Measurements from ENCODE around the gene PARD3B.

PARD3B gene

GRCh38 chr2:204681412-204681811 is 136.1 kb downstream of the PARD3B start:
- DNase-seq (no peak), ATAC-seq (no peak)
- no peak overlapping the region for H3K27ac Mint-ChIP-seq
- no peak overlapping the region for H3K4me3 Mint-ChIP-seq
- H3K4me1 Mint-ChIP-seq: no peaks in the 10 kb centered on the region
- no peaks in the 10 kb centered on the region for H3K9me3 Mint-ChIP-seq
- H3K27me3 Mint-ChIP-seq: no peaks in the 10 kb centered on the region

- Mint-ChIP-seq H3K27ac (no peak overlapping the region), H3K4me3 (no peak overlapping the region), H3K9me3 (no peaks in the 10 kb centered on the region), H3K4me1 (no peaks in the 10 kb centered on the region), H3K27me3 (no peaks in the 10 kb centered on the region)
- no peak for DNase-seq
- no peak for ATAC-seq
Measured at GRCh38 chr2:204683384-204683783, 138.1 kb downstream of the PARD3B start.

GRCh38 chr2:204686406-204686805 is 141.1 kb downstream of the PARD3B start:
- Mint-ChIP-seq H3K9me3 (no peaks in the 10 kb centered on the region), H3K4me1 (no peaks in the 10 kb centered on the region), H3K27ac (no peak overlapping the region), H3K27me3 (no peaks in the 10 kb centered on the region), H3K4me3 (no peak overlapping the region)
- ATAC-seq (no peak), DNase-seq (no peak)

GRCh38 chr2:204687776-204688175 is 142.5 kb downstream of the PARD3B start:
- Mint-ChIP-seq H3K27me3 (no peaks in the 10 kb centered on the region), H3K27ac (no peak overlapping the region), H3K4me3 (no peak overlapping the region), H3K4me1 (no peaks in the 10 kb centered on the region), H3K9me3 (no peaks in the 10 kb centered on the region)
- ATAC-seq: no peak
- no peak for DNase-seq

GRCh38 chr2:204691911-204692510 is 146.7 kb downstream of the PARD3B start:
- DNase-seq: peak; percentile 7 to 38
- peak; percentile 69 for ATAC-seq
- Mint-ChIP-seq H3K27me3 (no peaks in the 10 kb centered on the region), H3K27ac (no peak overlapping the region), H3K4me1 (no peaks in the 10 kb centered on the region), H3K4me3 (no peak overlapping the region), H3K9me3 (no peaks in the 10 kb centered on the region)

- Mint-ChIP-seq H3K9me3 (no peaks in the 10 kb centered on the region), H3K27me3 (no peaks in the 10 kb centered on the region), H3K4me3 (no peak overlapping the region), H3K4me1 (no peaks in the 10 kb centered on the region), H3K27ac (peak overlapping the region in 1 of 2 donors; percentile 15)
- ATAC-seq: no peak
- no peak for DNase-seq
Measured at GRCh38 chr2:204692790-204693189, 147.5 kb downstream of the PARD3B start.

GRCh38 chr2:204693262-204693661 is 148.0 kb downstream of the PARD3B start:
- no peak overlapping the region for H3K27ac Mint-ChIP-seq
- no peaks in the 10 kb centered on the region for H3K27me3 Mint-ChIP-seq
- no peaks in the 10 kb centered on the region for H3K9me3 Mint-ChIP-seq
- H3K4me1 Mint-ChIP-seq: no peaks in the 10 kb centered on the region
- ATAC-seq (no peak), DNase-seq (no peak)
- H3K4me3 Mint-ChIP-seq: no peak overlapping the region

- ATAC-seq (no peak), DNase-seq (no peak)
- no peak overlapping the region for H3K27ac Mint-ChIP-seq
- no peaks in the 10 kb centered on the region for H3K27me3 Mint-ChIP-seq
- no peak overlapping the region for H3K4me3 Mint-ChIP-seq
- H3K9me3 Mint-ChIP-seq: no peaks in the 10 kb centered on the region
- H3K4me1 Mint-ChIP-seq: no peaks in the 10 kb centered on the region
Measured at GRCh38 chr2:204695506-204695905, 150.2 kb downstream of the PARD3B start.

- H3K4me3 Mint-ChIP-seq: no peak overlapping the region
- no peak overlapping the region for H3K27ac Mint-ChIP-seq
- ATAC-seq: no peak
- DNase-seq: no peak
- H3K27me3 Mint-ChIP-seq: no peaks in the 10 kb centered on the region
- H3K9me3 Mint-ChIP-seq: no peaks in the 10 kb centered on the region
- H3K4me1 Mint-ChIP-seq: no peaks in the 10 kb centered on the region
Measured at GRCh38 chr2:204696124-204696523, 150.8 kb downstream of the PARD3B start.

- Mint-ChIP-seq H3K4me3 (no peak overlapping the region), H3K27me3 (no peaks in the 10 kb centered on the region), H3K27ac (peak overlapping the region in 1 of 2 donors; percentile 83), H3K9me3 (no peaks in the 10 kb centered on the region), H3K4me1 (no peaks in the 10 kb centered on the region)
- DNase-seq: no peak
- no peak for ATAC-seq
Measured at GRCh38 chr2:204705243-204705932, 160.1 kb downstream of the PARD3B start.

GRCh38 chr2:204706939-204707338 is 161.7 kb downstream of the PARD3B start:
- H3K27ac Mint-ChIP-seq: peak overlapping the region in 1 of 2 donors; percentile 9
- no peaks in the 10 kb centered on the region for H3K4me1 Mint-ChIP-seq
- H3K9me3 Mint-ChIP-seq: no peaks in the 10 kb centered on the region
- no peaks in the 10 kb centered on the region for H3K27me3 Mint-ChIP-seq
- DNase-seq: no peak
- H3K4me3 Mint-ChIP-seq: no peak overlapping the region
- no peak for ATAC-seq

GRCh38 chr2:204713211-204713610 is 167.9 kb downstream of the PARD3B start:
- H3K27ac Mint-ChIP-seq: no peak overlapping the region
- peaks cover 5 to 12% of the 10 kb centered on the region in 2 donors for H3K9me3 Mint-ChIP-seq
- no peak overlapping the region for H3K4me3 Mint-ChIP-seq
- H3K27me3 Mint-ChIP-seq: no peaks in the 10 kb centered on the region
- no peak for ATAC-seq
- H3K4me1 Mint-ChIP-seq: no peaks in the 10 kb centered on the region
- DNase-seq: no peak

- H3K27ac Mint-ChIP-seq: no peak overlapping the region
- DNase-seq (no peak), ATAC-seq (no peak)
- H3K4me1 Mint-ChIP-seq: no peaks in the 10 kb centered on the region
- no peaks in the 10 kb centered on the region for H3K27me3 Mint-ChIP-seq
- H3K9me3 Mint-ChIP-seq: peaks cover 5 to 15% of the 10 kb centered on the region in 2 donors
- no peak overlapping the region for H3K4me3 Mint-ChIP-seq
Measured at GRCh38 chr2:204715361-204715760, 170.1 kb downstream of the PARD3B start.

- no peaks in the 10 kb centered on the region for H3K4me1 Mint-ChIP-seq
- ATAC-seq (no peak), DNase-seq (no peak)
- H3K27me3 Mint-ChIP-seq: no peaks in the 10 kb centered on the region
- peaks cover 5 to 15% of the 10 kb centered on the region in 2 donors for H3K9me3 Mint-ChIP-seq
- no peak overlapping the region for H3K27ac Mint-ChIP-seq
- no peak overlapping the region for H3K4me3 Mint-ChIP-seq
Measured at GRCh38 chr2:204717591-204717990, 172.3 kb downstream of the PARD3B start.

- DNase-seq (no peak), ATAC-seq (no peak)
- Mint-ChIP-seq H3K4me1 (no peaks in the 10 kb centered on the region), H3K9me3 (peaks cover 5 to 15% of the 10 kb centered on the region in 2 donors), H3K27ac (no peak overlapping the region), H3K4me3 (no peak overlapping the region), H3K27me3 (no peaks in the 10 kb centered on the region)
Measured at GRCh38 chr2:204718607-204719006, 173.3 kb downstream of the PARD3B start.

- H3K4me1 Mint-ChIP-seq: no peaks in the 10 kb centered on the region
- H3K9me3 Mint-ChIP-seq: peaks cover 5 to 15% of the 10 kb centered on the region in 2 donors
- H3K27ac Mint-ChIP-seq: no peak overlapping the region
- no peaks in the 10 kb centered on the region for H3K27me3 Mint-ChIP-seq
- ATAC-seq (no peak), DNase-seq (no peak)
- H3K4me3 Mint-ChIP-seq: no peak overlapping the region
Measured at GRCh38 chr2:204720874-204721273, 175.6 kb downstream of the PARD3B start.

- Mint-ChIP-seq H3K4me1 (no peaks in the 10 kb centered on the region), H3K27me3 (no peaks in the 10 kb centered on the region), H3K9me3 (peaks cover 4 to 13% of the 10 kb centered on the region in 2 donors), H3K27ac (no peak overlapping the region), H3K4me3 (no peak overlapping the region)
- DNase-seq (no peak), ATAC-seq (no peak)
Measured at GRCh38 chr2:204722207-204722606, 176.9 kb downstream of the PARD3B start.
